Dedifferentiated amniotic fluid mesenchymal stem cell (primary cell): ENCODE measurements around the gene AP3B1.

Experiments used
- DNase-seq: peaks from one replicate; pipeline ENCODE4 v3.0.0-alpha.2; 2016; ENCODE audit errors: extremely low spot score

The AP3B1 gene

GRCh38 chr5:78003450-78003849 lies 291.0 kb downstream of the AP3B1 start:
- DNase-seq: no peak

- no peak for DNase-seq
Measured at GRCh38 chr5:78002690-78003089, 291.8 kb downstream of the AP3B1 start.

DNA sequence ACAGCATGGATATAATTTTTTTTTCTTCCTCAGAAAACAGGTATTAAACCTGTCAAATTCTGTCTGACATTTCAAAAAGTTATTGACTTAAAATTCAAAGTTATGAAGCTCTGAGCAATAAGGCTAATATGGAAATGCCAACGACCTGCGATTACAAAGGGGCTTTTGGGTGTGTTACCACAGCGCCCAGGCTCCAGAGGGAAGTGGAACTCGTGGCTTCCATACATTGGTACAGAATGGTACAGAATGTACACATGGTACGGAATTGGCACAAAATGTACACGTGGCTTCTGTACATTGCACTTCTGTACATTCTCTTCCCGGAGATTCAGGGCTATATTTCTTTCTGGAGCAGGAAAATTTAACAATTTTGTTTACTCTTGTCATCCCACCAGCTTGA lies 293.3 kb downstream of the AP3B1 start:
- DNase-seq: no peak

- no peak for DNase-seq
Measured at GRCh38 chr5:78000191-78000590, 294.3 kb downstream of the AP3B1 start.

DNA sequence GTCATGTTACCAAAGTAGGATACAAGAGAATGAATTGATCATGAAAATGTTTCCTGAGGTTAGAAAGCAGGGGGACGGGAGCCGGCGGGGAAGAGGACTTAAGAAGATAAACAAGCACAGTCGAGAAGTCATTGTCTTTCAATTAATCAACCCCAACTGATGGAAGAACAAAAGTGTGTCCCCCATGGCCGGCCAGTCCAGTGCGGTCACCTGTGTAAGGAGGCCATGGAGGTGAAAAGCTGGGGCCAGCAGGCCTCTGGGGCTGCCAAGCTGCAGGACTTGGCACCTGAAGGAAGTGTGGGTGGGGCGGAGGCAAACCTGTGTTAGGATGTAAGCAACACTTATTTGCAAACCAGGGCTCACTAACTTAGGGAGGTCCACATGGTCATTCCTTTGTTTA lies 295.1 kb downstream of the AP3B1 start:
- no peak for DNase-seq

GRCh38 chr5:77996943-77997342 lies 297.6 kb downstream of the AP3B1 start:
- no peak for DNase-seq

- no peak for DNase-seq
Measured at GRCh38 chr5:77995793-77996409, 298.6 kb downstream of the AP3B1 start.

DNA sequence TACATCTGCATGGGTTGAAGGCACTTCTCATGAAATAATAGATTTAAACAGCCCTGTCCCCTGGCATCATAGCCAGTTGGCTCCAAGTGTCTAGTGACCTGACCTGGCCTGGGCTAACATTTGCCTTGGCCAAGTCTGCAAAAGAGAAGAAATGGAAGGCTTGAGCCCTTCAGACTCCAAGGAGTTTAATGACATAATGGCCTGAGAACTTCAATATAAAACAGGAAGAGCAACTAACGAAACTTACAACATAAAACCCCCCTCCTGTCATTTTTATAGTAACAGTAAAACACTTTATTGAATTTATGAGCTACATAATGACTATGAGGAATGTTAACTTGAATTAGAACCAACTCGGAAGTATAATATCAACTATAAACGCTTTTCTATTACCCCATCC lies 299.6 kb downstream of the AP3B1 start:
- no peak for DNase-seq

DNA sequence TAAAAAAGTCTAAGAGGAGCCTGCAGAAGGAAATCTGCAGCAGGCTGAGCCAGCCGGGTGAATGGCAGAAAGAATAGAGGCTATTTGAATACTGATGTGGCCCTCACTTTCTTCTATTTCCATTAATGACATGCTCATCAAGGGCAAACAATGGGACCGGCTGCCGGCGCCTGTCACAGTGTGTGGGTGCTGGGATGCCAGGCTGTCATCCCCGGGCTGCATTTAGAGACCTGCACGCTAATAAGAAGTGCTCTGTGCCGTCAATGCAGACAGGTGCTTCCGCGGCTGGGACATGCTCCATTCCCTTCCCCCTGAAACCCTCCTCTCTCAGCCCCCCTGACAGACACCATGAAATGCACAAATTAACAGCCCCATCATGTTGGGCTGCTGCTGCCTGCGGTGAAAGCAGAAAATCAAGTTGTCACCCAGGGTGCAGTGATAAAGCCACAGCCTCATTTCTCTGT lies 300.6 kb downstream of the AP3B1 start:
- DNase-seq: no peak

- DNase-seq: no peak
Measured at GRCh38 chr5:77993141-77993854, 301.2 kb downstream of the AP3B1 start.

DNA sequence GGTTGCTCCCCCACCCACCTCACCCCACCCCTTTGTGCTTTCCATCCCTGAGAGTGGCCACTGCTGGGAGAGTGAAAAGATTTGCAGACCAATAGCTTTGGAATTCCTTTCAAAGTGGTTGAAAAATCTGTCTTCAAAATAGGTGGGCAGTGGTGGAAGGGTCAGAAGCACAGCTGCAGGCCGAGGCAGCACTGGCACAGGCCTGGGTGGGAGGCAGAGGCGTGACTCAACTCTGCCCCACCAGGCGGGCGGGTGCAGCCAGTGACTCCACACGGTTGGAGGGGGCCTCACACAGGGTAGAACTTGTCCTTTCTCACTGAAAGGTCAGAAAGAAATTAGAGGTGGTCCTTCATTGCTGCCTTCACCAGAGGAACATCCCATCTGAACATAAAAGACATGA lies 303.4 kb downstream of the AP3B1 start:
- DNase-seq: no peak

- DNase-seq: no peak
Measured at GRCh38 chr5:77990020-77990419, 304.5 kb downstream of the AP3B1 start.

- no peak for DNase-seq
Measured at GRCh38 chr5:77987988-77988387, 306.5 kb downstream of the AP3B1 start.

- no peak for DNase-seq
Measured at GRCh38 chr5:77987331-77987730, 307.2 kb downstream of the AP3B1 start.

- DNase-seq: no peak
Measured at GRCh38 chr5:77986261-77986660, 308.2 kb downstream of the AP3B1 start.

GRCh38 chr5:77985247-77985646 lies 309.3 kb downstream of the AP3B1 start:
- DNase-seq: no peak

DNA sequence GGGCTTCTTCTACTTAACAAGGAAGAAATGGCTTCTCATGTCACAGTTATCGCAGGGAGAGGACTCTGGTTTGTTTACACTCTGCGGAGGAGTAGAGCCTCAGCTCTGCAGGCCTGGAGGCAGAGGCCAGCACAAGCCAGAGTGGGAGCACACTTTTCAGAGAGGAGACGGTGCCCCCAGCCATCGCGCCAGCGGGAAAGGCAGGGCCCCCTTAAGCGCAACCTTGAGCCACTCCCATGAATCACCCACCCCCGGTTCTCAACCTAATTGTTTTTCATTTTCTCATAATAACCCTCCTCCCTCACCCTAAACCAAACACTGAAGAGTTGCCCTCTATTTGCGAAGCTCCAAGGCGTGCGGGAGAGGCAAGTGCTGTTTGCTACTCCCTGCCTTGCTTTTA lies 309.9 kb downstream of the AP3B1 start:
- no peak for DNase-seq

DNA sequence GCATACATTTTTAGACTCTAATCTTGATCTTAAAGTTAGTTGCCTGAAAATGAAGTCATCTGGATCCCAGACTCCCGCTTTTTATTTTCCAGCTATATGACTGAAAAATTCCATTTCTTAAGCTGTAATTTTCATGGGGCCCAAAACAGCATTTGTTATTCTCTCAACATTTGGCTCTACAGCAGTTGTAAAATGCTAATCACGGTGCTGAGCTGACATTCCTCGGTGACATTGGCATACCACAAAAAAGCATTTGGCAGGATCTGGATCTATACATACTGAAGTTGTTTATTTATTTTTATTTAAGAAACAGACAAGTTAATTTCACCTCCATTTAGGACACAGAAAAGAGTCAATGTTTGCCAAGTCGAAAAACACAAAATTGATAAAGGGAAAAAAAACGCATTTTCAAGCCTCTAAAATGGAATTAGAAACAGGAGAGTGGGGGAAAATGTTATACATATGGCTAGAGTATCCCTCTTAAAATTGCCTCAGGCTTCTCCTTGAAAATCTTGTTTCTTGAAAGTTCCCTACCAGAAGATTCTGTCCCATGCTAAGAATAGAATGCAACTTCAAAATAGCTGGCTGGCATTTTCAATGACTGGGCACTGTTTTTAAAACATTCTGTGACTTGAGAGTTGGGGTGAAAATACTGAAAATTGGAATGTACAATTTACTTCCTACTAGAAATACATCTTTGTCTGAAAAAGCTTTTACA lies 310.9 kb downstream of the AP3B1 start:
- DNase-seq: no peak

DNA sequence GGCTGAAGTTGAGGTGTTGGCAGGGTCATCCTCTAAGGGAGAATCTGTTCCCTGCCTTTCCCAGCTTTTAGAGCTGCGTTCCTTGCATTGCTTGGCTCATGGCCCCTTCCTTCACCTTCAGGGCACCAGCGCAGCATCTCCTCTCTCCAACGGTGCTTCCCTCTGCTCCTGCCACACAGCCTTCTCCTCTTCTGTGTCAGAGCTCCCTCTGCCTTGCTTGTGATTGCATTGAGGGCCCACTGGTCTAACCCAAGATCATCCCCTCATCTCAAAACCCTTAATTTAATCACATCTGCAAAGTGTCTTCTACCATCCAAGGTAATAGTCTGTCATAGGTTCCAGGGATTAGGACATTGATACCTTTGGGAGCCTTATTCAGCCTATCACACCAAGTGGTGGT lies 312.7 kb downstream of the AP3B1 start:
- no peak for DNase-seq

- no peak for DNase-seq
Measured at GRCh38 chr5:77974576-77974975, 319.9 kb downstream of the AP3B1 start.

- DNase-seq: no peak
Measured at GRCh38 chr5:77973253-77973609, 321.3 kb downstream of the AP3B1 start.

DNA sequence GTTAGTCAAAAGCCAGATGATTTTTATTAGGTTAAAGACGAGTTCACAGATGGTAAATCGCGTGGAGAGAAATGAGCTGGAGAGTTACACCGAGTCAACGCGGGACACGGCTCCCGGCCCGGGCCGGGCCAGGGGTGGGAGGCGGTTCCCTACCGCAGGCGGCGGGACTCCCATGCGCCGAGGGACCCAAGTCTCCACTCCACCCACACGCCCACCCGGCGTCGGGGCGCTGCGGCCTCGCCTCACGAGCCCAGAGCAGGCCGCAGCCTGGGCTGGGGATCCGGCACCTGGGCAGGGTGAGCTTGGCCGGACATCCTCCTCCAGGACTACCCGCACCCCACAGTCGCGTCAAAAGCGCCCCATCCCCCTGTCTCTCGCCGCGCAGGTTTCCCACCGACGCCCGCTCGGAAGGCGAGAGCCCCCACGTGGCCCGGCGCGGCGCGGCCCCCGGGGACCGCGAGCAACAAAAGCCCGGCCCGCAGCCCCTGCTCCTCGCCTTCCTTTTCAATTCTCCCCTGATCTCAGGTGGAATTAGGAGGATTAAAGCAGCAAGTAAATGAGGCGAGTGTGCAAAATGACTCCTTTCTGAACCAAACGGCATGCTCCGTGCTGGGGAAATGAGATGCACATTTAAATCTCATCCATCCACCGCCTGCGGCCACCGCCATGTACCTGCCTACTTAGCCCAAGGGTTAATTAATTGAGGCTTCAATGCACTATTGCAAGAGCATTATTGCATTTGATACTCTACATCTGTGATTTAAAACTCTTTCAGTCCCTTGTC lies 321.8 kb downstream of the AP3B1 start:
- no peak for DNase-seq
